GM18873 (cell line): ENCODE measurements around the gene NDRG2.
"Not testable (repeated sequence)": the region's sequence is repeated elsewhere in the genome, so short reads cannot be mapped to it uniquely, and the experiment has no call there.

Experiments
- ATAC-seq: cut with Tn5 transposase; IDR thresholded peaks from one replicate; pipeline ENCODE4 v1.9.1; 2021; ENCODE audit warnings: mild to moderate bottlenecking, moderate library complexity, moderate number of reproducible peaks; ENCODE audit not compliant: unreplicated experiment, low FRiP score

NDRG2 gene

DNA sequence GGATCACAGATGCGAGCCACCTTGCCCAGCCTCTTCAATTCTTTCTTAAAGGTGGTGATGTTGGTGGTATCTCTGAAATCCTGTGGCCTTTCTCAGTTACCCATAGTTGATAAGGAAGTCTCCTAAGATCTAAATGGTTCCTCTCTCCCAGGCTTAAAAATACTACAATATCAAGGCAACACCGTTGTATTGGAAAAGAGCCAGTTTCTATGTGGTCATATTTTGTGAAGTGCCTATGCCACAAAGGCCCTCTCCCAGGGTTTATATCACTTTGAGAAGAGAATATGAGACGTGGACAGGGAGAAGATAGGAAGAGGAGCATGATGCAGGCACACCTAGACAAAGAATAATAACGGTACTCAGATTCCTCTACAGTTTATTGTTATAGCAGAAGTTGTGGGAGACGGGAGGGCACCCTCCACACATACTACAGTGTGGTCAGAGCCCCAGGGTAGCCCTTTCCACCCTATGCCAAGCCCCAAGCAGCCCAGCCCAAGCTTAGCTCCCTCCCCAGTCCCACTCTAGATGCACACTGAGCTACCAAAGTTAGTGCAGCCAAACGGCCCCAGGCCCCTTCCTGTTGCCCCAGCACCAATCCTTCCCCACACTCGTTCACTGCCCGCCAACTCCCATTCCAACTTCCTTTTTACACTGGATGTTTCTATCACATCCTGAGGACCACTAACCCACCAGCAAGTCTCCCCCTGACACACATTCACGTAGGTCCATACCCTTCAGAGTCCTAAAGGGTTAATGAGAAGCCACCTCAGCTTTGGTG, 8.3 kb downstream of the NDRG2 start:
- no peak for ATAC-seq

DNA sequence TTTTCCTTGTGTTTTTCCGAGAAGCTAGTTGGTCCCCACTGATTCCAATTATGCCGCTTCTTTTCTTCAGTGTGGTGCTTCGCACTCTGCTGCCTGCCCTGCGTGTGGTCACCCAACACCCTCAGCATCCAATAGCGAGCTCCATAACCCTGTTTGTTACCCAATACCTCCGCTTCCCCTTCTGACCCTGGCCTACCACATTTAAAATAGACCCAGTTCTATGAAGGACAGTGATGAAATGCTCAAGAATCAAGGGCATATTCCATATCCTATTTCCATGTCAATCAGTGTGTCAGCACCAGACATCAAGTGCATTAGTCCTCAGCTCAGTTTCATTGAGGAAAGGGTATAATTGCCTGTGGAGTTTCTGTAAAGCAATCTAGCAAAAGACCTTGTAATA, 9.5 kb downstream of the NDRG2 start:
- no peak for ATAC-seq

GRCh38 chr14:21014761-21015190, 10.1 kb downstream of the NDRG2 start:
- no peak for ATAC-seq

DNA sequence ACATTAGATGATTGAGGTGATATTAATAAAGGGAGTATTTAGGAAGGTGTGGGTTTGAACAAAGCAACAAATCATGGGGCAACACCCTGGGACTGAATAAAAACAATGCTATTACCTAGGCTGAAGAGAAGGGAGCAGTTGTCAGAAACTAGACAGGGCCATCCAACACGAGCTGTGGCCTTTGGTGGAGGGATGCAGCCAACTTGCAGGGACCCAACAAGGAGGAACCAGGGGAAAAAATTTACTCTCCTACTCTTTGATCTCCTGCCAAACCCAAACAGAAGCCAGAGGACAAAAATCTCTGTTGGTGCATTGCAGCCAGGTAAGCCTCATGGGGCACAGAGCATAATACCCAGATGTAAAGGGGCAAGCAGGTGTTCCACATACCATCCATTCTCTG, 13.7 kb downstream of the NDRG2 start:
- ATAC-seq, result no peak

DNA sequence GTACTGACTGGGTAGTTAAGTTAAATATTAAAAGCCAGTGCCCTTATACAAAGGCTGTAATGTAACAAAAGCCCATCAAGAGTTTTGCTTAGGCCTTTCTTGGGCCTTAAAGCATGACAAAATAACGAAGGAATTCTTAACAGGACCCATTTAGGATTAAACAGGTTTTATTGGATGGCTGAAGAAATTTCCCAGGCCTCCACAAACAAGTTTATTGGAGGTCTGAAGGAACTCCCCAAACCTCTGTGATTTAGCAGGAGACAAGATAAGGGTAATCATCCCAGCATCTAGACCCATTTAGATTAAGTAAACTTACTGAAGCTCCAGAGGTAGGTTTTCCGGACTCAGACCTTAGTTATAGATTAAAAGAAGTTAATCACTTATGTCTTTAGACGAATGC, 15.1 kb downstream of the NDRG2 start:
- not testable (repeated sequence) for ATAC-seq

GRCh38 chr14:21003788-21004346, 21.0 kb downstream of the NDRG2 start:
- no peak for ATAC-seq

DNA sequence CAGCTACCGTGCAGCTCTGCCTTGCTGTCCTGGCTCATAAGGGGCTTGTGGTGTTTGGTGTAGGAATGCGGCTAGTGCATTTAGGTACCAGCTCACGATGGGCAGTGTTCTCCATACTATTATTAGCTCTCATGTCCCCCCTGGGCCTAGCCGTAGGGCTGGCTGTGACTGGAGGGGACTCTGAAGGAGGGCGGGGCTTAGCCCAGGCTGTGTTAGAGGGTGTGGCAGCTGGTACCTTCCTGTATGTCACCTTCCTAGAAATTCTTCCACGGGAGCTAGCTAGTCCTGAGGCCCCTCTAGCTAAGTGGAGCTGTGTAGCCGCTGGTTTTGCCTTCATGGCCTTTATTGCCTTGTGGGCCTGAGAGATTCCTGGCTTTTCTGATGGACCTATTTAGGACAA, 23.6 kb downstream of the NDRG2 start:
- no peak for ATAC-seq

GRCh38 chr14:20999591-20999990, 25.3 kb downstream of the NDRG2 start:
- ATAC-seq, result no peak

- no peak for ATAC-seq
These were observed 26.0 kb downstream of the NDRG2 start, which contains the start of gene SLC39A2 for GRCh38 chr14:20998674-20999366. Gene SLC39A2 (plus strand): TSS chr14:20999293. CDS start chr14:20999447, 154 bp downstream.

- ATAC-seq, result no peak
These were observed 26.7 kb downstream of the NDRG2 start for GRCh38 chr14:20998139-20998538.

DNA sequence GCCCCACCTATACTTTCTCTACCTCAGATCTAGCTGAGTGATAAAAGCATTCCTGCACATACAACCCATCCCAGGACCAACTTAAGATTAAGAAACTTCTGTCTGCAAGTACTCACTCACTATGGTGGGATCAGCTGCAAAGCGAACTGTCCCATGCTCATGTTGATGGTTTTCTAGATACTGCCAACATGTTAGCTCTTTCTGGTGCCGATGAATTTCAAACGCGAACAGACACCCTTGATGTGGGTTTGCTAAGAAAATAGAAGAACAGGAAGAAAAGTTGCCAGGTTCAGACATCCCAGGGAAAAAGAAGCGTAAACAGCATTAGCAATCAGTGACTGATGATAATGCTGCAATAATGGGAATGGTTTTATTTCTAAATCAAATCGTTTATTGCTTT, 27.3 kb downstream of the NDRG2 start:
- ATAC-seq, result no peak

GRCh38 chr14:20997115-20997514, 27.7 kb downstream of the NDRG2 start:
- ATAC-seq, result no peak

GRCh38 chr14:20996521-20996920, 28.3 kb downstream of the NDRG2 start:
- no peak for ATAC-seq

GRCh38 chr14:20989787-20990600, 34.9 kb downstream of the NDRG2 start, which contains the start of gene METTL17:
Gene METTL17 (plus strand): TSS chr14:20989980. CDS start chr14:20990003, 23 bp downstream.
- ATAC-seq, result peak; percentile 95

DNA sequence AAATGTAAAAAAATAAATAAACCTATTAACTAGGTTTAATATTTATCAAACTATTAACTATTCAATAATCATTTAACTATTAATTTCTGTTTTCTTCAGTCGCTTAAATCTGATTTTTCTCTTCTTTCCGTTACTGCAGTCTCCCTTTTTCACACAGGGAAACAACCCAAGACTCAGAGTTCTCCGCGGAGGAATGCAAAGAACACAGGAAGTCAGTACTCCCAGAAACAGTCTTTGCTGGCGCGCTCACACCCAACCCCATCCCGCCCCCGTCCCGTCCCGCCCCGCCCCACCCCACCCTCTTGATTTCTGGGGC, 35.4 kb downstream of the NDRG2 start:
- no peak for ATAC-seq

- ATAC-seq, result no peak
These were observed 36.0 kb downstream of the NDRG2 start for GRCh38 chr14:20988717-20989470.

- ATAC-seq, result no peak
These were observed 38.0 kb downstream of the NDRG2 start for GRCh38 chr14:20986811-20987210.

- ATAC-seq, result not testable (repeated sequence)
These were observed 39.2 kb downstream of the NDRG2 start for GRCh38 chr14:20985650-20986049.

- ATAC-seq, result no peak
These were observed 42.1 kb downstream of the NDRG2 start for GRCh38 chr14:20982646-20983369.
